GM21390 (cell line): ENCODE data around the gene SUPT3H.

ENCODE experiments used
- ATAC-seq: cut with Tn5 transposase; IDR thresholded peaks from one replicate; pipeline ENCODE4 v1.9.1; 2021; ENCODE audit not compliant: unreplicated experiment

SUPT3H gene

GRCh38 chr6:44966449-44967092, 411.2 kb downstream of the SUPT3H start:
- no peak for ATAC-seq

GRCh38 chr6:44965708-44966107, 412.0 kb downstream of the SUPT3H start:
- ATAC-seq, result no peak

- no peak for ATAC-seq
These were observed 416.8 kb downstream of the SUPT3H start for GRCh38 chr6:44960898-44961297.

- no peak for ATAC-seq
These were observed 418.1 kb downstream of the SUPT3H start for GRCh38 chr6:44959651-44960050.

GRCh38 chr6:44957156-44957555, 420.6 kb downstream of the SUPT3H start:
- ATAC-seq, result no peak

GRCh38 chr6:44956396-44956795, 421.3 kb downstream of the SUPT3H start:
- ATAC-seq, result no peak

DNA sequence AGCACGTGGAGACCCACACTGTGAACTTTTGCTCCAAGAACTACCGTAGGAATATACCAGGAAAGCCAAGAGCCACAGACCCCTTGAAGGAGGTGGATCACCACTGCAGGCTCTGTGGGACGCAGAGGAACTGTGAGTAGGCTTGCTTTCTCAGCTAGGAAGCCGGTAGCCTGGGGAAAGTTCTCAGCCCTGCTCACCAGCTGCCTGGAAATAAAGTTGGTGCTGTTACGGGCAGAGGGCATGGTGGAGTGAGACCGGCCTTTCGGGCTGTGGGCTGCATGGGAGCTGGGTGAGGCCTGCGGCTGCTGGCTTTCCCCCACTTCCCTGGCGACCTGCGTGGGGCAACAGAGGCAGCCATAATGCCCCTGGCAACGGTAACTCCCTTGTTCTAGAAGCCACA, 422.6 kb downstream of the SUPT3H start:
- ATAC-seq, result no peak

GRCh38 chr6:44954281-44954680, 423.5 kb downstream of the SUPT3H start:
- no peak for ATAC-seq

- ATAC-seq, result no peak
These were observed 426.4 kb downstream of the SUPT3H start for GRCh38 chr6:44951253-44951747.

- ATAC-seq, result no peak
These were observed 428.0 kb downstream of the SUPT3H start for GRCh38 chr6:44949596-44950201.

GRCh38 chr6:44943541-44943940, 434.2 kb downstream of the SUPT3H start:
- no peak for ATAC-seq

- ATAC-seq, result no peak
These were observed 434.9 kb downstream of the SUPT3H start for GRCh38 chr6:44942798-44943197.

GRCh38 chr6:44942201-44942600, 435.5 kb downstream of the SUPT3H start:
- ATAC-seq, result no peak

- ATAC-seq, result no peak
These were observed 437.4 kb downstream of the SUPT3H start for GRCh38 chr6:44940367-44940766.

- ATAC-seq, result no peak
These were observed 441.9 kb downstream of the SUPT3H start for GRCh38 chr6:44935693-44936300.

DNA sequence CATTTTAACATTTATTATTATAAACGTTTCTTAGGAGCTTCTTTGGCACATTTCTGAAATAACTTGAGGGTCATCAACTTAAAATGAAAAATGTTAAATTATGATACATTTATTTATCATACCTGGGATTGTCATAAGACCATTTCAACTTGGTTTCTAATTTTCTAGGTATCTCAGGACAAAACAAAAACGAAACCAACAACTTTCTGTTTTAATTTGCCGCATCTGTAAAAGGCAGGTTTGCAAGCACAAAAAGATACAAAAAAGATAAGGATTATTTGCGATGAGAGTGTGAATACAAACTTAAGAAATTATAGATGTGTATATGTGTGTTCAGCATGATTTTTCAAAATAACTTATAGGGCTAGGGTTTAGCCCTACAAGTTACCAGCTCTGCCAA, 444.6 kb downstream of the SUPT3H start:
- no peak for ATAC-seq

- ATAC-seq, result no peak
These were observed 445.1 kb downstream of the SUPT3H start for GRCh38 chr6:44932651-44933091.

GRCh38 chr6:44931385-44931784, 446.3 kb downstream of the SUPT3H start:
- ATAC-seq, result no peak

DNA sequence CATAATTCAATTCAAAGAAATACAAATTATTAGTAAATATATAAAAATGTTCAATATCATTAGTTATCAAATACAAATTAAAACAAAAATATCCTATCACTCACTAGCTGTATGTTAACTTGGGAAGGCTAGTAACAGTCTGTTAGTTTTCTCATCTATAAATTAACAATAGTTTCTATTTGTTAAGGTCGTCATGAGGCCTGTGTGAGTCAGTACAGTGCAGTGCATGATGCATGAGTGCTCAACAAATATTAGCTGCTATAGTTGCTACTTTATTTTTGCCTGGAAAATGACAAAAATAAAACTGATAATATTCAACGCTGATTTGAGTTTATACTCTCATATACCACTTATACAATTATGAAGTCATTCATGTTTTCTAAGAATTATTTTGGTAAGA, 451.2 kb downstream of the SUPT3H start:
- ATAC-seq, result no peak

DNA sequence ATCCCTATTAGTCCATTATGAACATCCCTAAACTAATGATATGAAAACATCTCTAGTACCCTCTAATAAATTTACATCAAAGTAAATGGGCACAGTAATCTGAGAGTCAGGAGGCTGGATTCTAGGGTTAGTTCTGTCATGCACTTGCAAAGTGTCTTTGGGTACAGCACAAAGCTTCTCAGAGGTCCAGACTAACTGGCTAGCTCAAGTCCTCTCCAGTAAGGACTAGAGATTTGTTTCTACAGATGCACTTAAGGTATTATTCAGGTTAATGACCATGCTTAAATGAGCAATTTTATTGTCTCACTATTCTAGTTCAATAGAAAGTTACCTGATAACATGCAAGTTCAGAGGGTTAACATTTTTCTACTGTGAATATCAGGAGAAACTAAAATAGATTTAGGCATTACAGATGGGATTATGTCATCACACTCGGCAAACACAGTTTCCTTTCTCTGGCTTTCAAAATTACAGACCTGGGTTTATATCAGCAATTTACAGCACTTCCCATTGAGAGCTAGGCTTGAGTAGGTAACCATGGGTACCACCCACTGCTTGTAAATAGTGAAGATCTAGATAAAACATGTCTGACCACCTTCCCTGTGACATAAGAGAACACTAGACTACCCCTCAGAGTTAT, 452.5 kb downstream of the SUPT3H start:
- no peak for ATAC-seq

DNA sequence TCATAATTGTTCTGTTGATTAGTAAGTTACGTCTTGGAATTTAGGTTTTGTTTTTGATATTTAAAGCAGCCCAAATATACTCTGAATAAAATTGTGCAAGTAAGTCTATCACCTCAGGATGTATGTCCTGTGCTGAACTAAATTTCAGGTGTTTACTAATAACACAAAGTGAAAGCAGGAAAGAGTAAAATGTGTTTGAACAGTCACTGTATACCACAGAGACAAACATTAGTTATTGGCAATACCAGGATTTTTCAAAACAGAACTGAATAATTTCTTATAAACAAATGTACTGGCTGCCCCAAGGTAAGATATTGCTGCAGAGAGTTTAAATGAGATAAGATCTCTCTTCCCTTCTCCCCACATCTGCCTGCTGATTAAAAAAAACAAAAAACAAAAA, 454.3 kb downstream of the SUPT3H start:
- ATAC-seq, result peak; percentile 55

GRCh38 chr6:44921798-44922197, 455.9 kb downstream of the SUPT3H start:
- ATAC-seq, result no peak
